OCI-LY1 (cell line): ENCODE data around the gene TIMM9.

Source experiments
- H2AFZ ChIP-seq: fragments of 200-600 bp; sonication (generic), shearing (Covaris generic); 2 replicates; pipeline ENCODE4 v1.6.0; 2014; ENCODE audit warnings: antibody characterized with exemption, mild to moderate bottlenecking, low read length
- H3F3A ChIP-seq: fragments of 200-600 bp; sonication (generic), shearing (Covaris generic); 2 replicates; pipeline ENCODE4 v1.6.0; 2014; ENCODE audit warnings: mild to moderate bottlenecking, antibody characterized with exemption, low read length, moderate library complexity; ENCODE audit not compliant: insufficient read depth
- H3K27ac ChIP-seq: fragments of 200-600 bp; sonication (generic); 2 replicates; pipeline ENCODE4 v1.5.1; 2014; ENCODE audit warnings: low read length, mixed run types, mild to moderate bottlenecking, low read depth; ENCODE audit not compliant: poor library complexity, severe bottlenecking
- H3K27me3 ChIP-seq: fragments of 200-600 bp; sonication (generic); 2 replicates; pipeline ENCODE4 v1.6.0; 2014; ENCODE audit warnings: antibody characterized with exemption, mild to moderate bottlenecking, low read length, moderate library complexity; ENCODE audit not compliant: insufficient read depth
- H3K36me3 ChIP-seq: fragments of 200-600 bp; sonication (generic); 2 replicates; pipeline ENCODE4 v1.6.1; 2014; ENCODE audit warnings: mild to moderate bottlenecking, antibody characterized with exemption, low read length, moderate library complexity, mixed read lengths; ENCODE audit not compliant: insufficient read depth
- H3K4me1 ChIP-seq: fragments of 200-600 bp; sonication (generic); 2 replicates; pipeline ENCODE4 v1.5.1; 2014; ENCODE audit warnings: mild to moderate bottlenecking, low read length, moderate library complexity; ENCODE audit not compliant: insufficient read depth, severe bottlenecking
- H3K4me2 ChIP-seq: fragments of 200-600 bp; sonication (generic), shearing (Covaris generic); 2 replicates; pipeline ENCODE4 v1.6.1; 2014; ENCODE audit warnings: low read length
- H3K4me3 ChIP-seq: fragments of 200-600 bp; sonication (generic); 2 replicates; pipeline ENCODE4 v1.5.1; 2014; ENCODE audit warnings: low read length, low read depth, mild to moderate bottlenecking, mixed read lengths; ENCODE audit not compliant: poor library complexity, severe bottlenecking
- H3K79me2 ChIP-seq: fragments of 200-600 bp; shearing (Covaris generic); 2 replicates; pipeline ENCODE4 v1.6.1; 2016; ENCODE audit warnings: mixed run types, low read length, mixed read lengths; ENCODE audit not compliant: insufficient read depth
- H3K9ac ChIP-seq: fragments of 200-600 bp; sonication (generic), shearing (Covaris generic); 2 replicates; pipeline ENCODE4 v1.6.1; 2014; ENCODE audit warnings: mild to moderate bottlenecking, low read length, mixed read lengths
- H3K9me2 ChIP-seq: fragments of 200-600 bp; sonication (generic), shearing (Covaris generic); 2 replicates; pipeline ENCODE4 v1.6.1; 2014; ENCODE audit warnings: low read depth, mild to moderate bottlenecking, low read length, mixed read lengths
- H3K9me3 ChIP-seq: fragments of 200-600 bp; shearing (Covaris generic); 2 replicates; pipeline ENCODE4 v1.6.1; 2014; ENCODE audit warnings: low read length, mixed read lengths
- H4K20me1 ChIP-seq: fragments of 200-600 bp; sonication (generic), shearing (Covaris generic); 2 replicates; pipeline ENCODE4 v1.6.0; 2016; ENCODE audit warnings: mild to moderate bottlenecking, low read length; ENCODE audit not compliant: insufficient read depth
- CTCF ChIP-seq: fragments of 200-600 bp; sonication (generic), shearing (Covaris generic); IDR thresholded peaks from 2 replicates; pipeline ENCODE4 v1.5.1; 2017; ENCODE audit warnings: mild to moderate bottlenecking, antibody characterized with exemption, low read length, moderate library complexity, mixed read lengths
- EZH2 ChIP-seq: fragments of 200-600 bp; sonication (generic), shearing (Covaris generic); IDR thresholded peaks from 2 replicates; pipeline ENCODE4 v1.8.0; 2017; ENCODE audit warnings: borderline replicate concordance, mixed run types, mild to moderate bottlenecking, antibody characterized with exemption, low read length, moderate library complexity, mixed read lengths

TIMM9 gene

GRCh38 chr14:58401587-58401986, 25.7 kb downstream of the TIMM9 start:
- Histone ChIP-seq H4K20me1 (no peaks in the 10 kb centered on the region), H3K9me3 (no peaks in the 10 kb centered on the region), H3K4me3 (no peak overlapping the region), H3K4me1 (peaks cover 16% of the 10 kb centered on the region), H3K27ac (no peak overlapping the region), H3K79me2 (no peaks in the 10 kb centered on the region), H3K9ac (no peak overlapping the region), H3F3A (no peaks in the 10 kb centered on the region), H2AFZ (no peak overlapping the region), H3K27me3 (no peaks in the 10 kb centered on the region), H3K9me2 (no peaks in the 10 kb centered on the region), H3K4me2 (no peak overlapping the region), H3K36me3 (peaks cover 4% of the 10 kb centered on the region; the same call in 1 of the 2 replicates)
- TF ChIP-seq CTCF (peak; percentile 52; the same call in 1 of the 2 replicates), EZH2 (no peak)

- H2AFZ ChIP-seq: no peak overlapping the region
- H4K20me1 ChIP-seq: no peaks in the 10 kb centered on the region
- no peak overlapping the region for H3K4me2 ChIP-seq
- H3K36me3 ChIP-seq: no peaks in the 10 kb centered on the region
- no peaks in the 10 kb centered on the region for H3K79me2 ChIP-seq
- H3F3A ChIP-seq: no peaks in the 10 kb centered on the region
- TF ChIP-seq CTCF (no peak), EZH2 (no peak)
- no peak overlapping the region for H3K9ac ChIP-seq
- no peaks in the 10 kb centered on the region for H3K9me3 ChIP-seq
- H3K4me3 ChIP-seq: no peak overlapping the region
- no peaks in the 10 kb centered on the region for H3K9me2 ChIP-seq
- no peaks in the 10 kb centered on the region for H3K27me3 ChIP-seq
- peaks cover 28% of the 10 kb centered on the region for H3K4me1 ChIP-seq
- no peak overlapping the region for H3K27ac ChIP-seq
These were observed 28.4 kb downstream of the TIMM9 start for GRCh38 chr14:58398895-58399294.

GRCh38 chr14:58398495-58398894, 28.8 kb downstream of the TIMM9 start:
- H4K20me1 ChIP-seq: no peaks in the 10 kb centered on the region
- no peaks in the 10 kb centered on the region for H3K36me3 ChIP-seq
- no peak overlapping the region for H2AFZ ChIP-seq
- no peaks in the 10 kb centered on the region for H3K9me2 ChIP-seq
- H3K27ac ChIP-seq: no peak overlapping the region
- H3K79me2 ChIP-seq: no peaks in the 10 kb centered on the region
- no peak overlapping the region for H3K4me3 ChIP-seq
- H3F3A ChIP-seq: no peaks in the 10 kb centered on the region
- peaks cover 28% of the 10 kb centered on the region for H3K4me1 ChIP-seq
- no peaks in the 10 kb centered on the region for H3K27me3 ChIP-seq
- no peaks in the 10 kb centered on the region for H3K9me3 ChIP-seq
- no peak for TF ChIP-seq EZH2
- TF ChIP-seq CTCF: no peak
- no peak overlapping the region for H3K4me2 ChIP-seq
- H3K9ac ChIP-seq: no peak overlapping the region
